GM23338 (cell line): ENCODE measurements around the gene LRRC3. TPM values are rescaled to one million over a fixed set of nuclear protein-coding genes. Genes with fewer than 3 reads are reported as not detected.

ENCODE experiments used
- ATAC-seq: fragments of 200-7000 bp; cut with Tn5 transposase; 3 replicates; pipeline ENCODE4 v1.9.1; 2020
- DNase-seq: peaks from one replicate; pipeline ENCODE4 v3.0.0-alpha.2; 2015; ENCODE audit warnings: low spot score
- H2AFZ ChIP-seq: fragments of 200-600 bp; sonication (generic); 2 replicates; pipeline ENCODE4 v1.8.0; 2016; ENCODE audit warnings: antibody characterized with exemption, mild to moderate bottlenecking, moderate library complexity
- H3F3A ChIP-seq: fragments of 200-600 bp; sonication (generic); replicated peaks from 2 replicates; pipeline ENCODE4 v1.8.0; 2017; ENCODE audit warnings: antibody characterized with exemption, mixed run types, low read depth
- H3K27ac ChIP-seq: fragments of 200-600 bp; sonication (generic); 2 replicates; pipeline ENCODE4 v1.6.1; 2016; ENCODE audit warnings: low read depth
- H3K27me3 ChIP-seq: fragments of 200-600 bp; sonication (generic); 2 replicates; pipeline ENCODE4 v1.8.0; 2016; ENCODE audit warnings: mild to moderate bottlenecking, mixed run types, moderate library complexity; ENCODE audit not compliant: insufficient read depth
- H3K36me3 ChIP-seq: fragments of 200-600 bp; sonication (generic); 2 replicates; pipeline ENCODE4 v1.8.0; 2016; ENCODE audit warnings: mild to moderate bottlenecking; ENCODE audit not compliant: insufficient read depth
- H3K4me1 ChIP-seq: fragments of 200-600 bp; sonication (generic); 2 replicates; pipeline ENCODE4 v1.8.0; 2016; ENCODE audit warnings: mild to moderate bottlenecking, moderate library complexity; ENCODE audit not compliant: insufficient read depth
- H3K4me2 ChIP-seq: fragments of 200-600 bp; sonication (generic); 2 replicates; pipeline ENCODE4 v1.7.1; 2017; ENCODE audit warnings: mixed run types
- H3K4me3 ChIP-seq: fragments of 200-600 bp; sonication (generic); 2 replicates; pipeline ENCODE4 v1.6.1; 2016; ENCODE audit warnings: mixed run types
- H3K79me2 ChIP-seq: fragments of 200-600 bp; sonication (generic); replicated peaks from 2 replicates; pipeline ENCODE4 v1.8.0; 2017; ENCODE audit warnings: mild to moderate bottlenecking; ENCODE audit not compliant: insufficient read depth
- H3K9me2 ChIP-seq: fragments of 200-600 bp; sonication (generic); 2 replicates; pipeline ENCODE4 v1.8.0; 2017; ENCODE audit not compliant: insufficient read depth
- H4K20me1 ChIP-seq: fragments of 200-600 bp; sonication (generic); replicated peaks from 2 replicates; pipeline ENCODE4 v1.8.0; 2017; ENCODE audit warnings: mild to moderate bottlenecking; ENCODE audit not compliant: insufficient read depth
- H3K27ac Mint-ChIP-seq: 2 replicates; pipeline ENCODE4 v1.8.0; 2020; ENCODE audit warnings: inconsistent platforms, mild to moderate bottlenecking, moderate library complexity, mixed read lengths
- H3K27me3 Mint-ChIP-seq: 3 replicates; pipeline ENCODE4 v1.8.0; 2022; ENCODE audit warnings: low read depth, mild to moderate bottlenecking, moderate library complexity, mixed read lengths, inconsistent platforms; ENCODE audit not compliant: insufficient read depth, poor library complexity
- H3K36me3 Mint-ChIP-seq: 3 replicates; pipeline ENCODE4 v1.8.0; 2021; ENCODE audit warnings: low read depth, mild to moderate bottlenecking, inconsistent platforms, moderate library complexity, mixed read lengths
- H3K4me1 Mint-ChIP-seq: 3 replicates; pipeline ENCODE4 v1.8.0; 2020; ENCODE audit warnings: mild to moderate bottlenecking, inconsistent platforms, mixed read lengths
- H3K4me3 Mint-ChIP-seq: 3 replicates; pipeline ENCODE4 v1.8.0; 2021; ENCODE audit warnings: moderate library complexity, mild to moderate bottlenecking, inconsistent platforms, mixed read lengths
- H3K9me3 Mint-ChIP-seq: 3 replicates; pipeline ENCODE4 v1.8.0; 2020; ENCODE audit warnings: moderate library complexity, mild to moderate bottlenecking, inconsistent platforms, mixed read lengths
- CTCF ChIP-seq, 2 experiments: fragments of 200-600 bp in 1 of 2; sonication (generic) in 1 of 2; conservative IDR thresholded peaks; 2 replicates each; pipeline versions ENCODE4 v1.5.1 to v1.6.1; 2016 to 2017; ENCODE audit warnings: antibody characterized with exemption in 2 of 2, low read depth in 2 of 2, mild to moderate bottlenecking in 2 of 2, moderate library complexity in 1 of 2
- ETS1 ChIP-seq: IDR thresholded peaks from 2 replicates; pipeline ENCODE4 v1.6.1; 2016; ENCODE audit warnings: antibody characterized with exemption
- EZH2 ChIP-seq: fragments of 200-600 bp; sonication (generic); IDR thresholded peaks from one replicate; pipeline ENCODE4 v1.8.0; 2017; ENCODE audit warnings: antibody characterized with exemption, mild to moderate bottlenecking, low read depth; ENCODE audit not compliant: unreplicated experiment
- EZH2phosphoT487 ChIP-seq: fragments of 200-600 bp; sonication (generic); IDR thresholded peaks from one replicate; pipeline ENCODE4 v1.8.1; 2018; ENCODE audit warnings: antibody characterized with exemption; ENCODE audit not compliant: unreplicated experiment
- JUNB ChIP-seq: IDR thresholded peaks from one replicate; pipeline ENCODE4 v1.6.1; 2016; ENCODE audit warnings: antibody characterized with exemption; ENCODE audit not compliant: unreplicated experiment
- NANOG ChIP-seq: IDR thresholded peaks from 2 replicates; pipeline ENCODE4 v1.6.1; 2016; ENCODE audit warnings: antibody characterized with exemption, borderline replicate concordance
- POLR2AphosphoS5 ChIP-seq: IDR thresholded peaks from 2 replicates; pipeline ENCODE4 v1.6.1; 2016; ENCODE audit warnings: antibody characterized with exemption, low read depth
- REST ChIP-seq: IDR thresholded peaks from one replicate; pipeline ENCODE4 v1.6.1; 2018; ENCODE audit warnings: antibody characterized with exemption; ENCODE audit not compliant: unreplicated experiment
- STAT1 ChIP-seq: IDR thresholded peaks from one replicate; pipeline ENCODE4 v1.6.1; 2016; ENCODE audit warnings: antibody characterized with exemption; ENCODE audit not compliant: unreplicated experiment
- ZNF114 ChIP-seq: fragments of 250-450 bp; sonication (Bioruptor Pico); IDR thresholded peaks from 2 replicates; pipeline ENCODE4 v1.5.0; 2020; ENCODE audit warnings: mild to moderate bottlenecking, moderate library complexity
- ZNF331 ChIP-seq: fragments of 250-450 bp; sonication (Bioruptor Pico); IDR thresholded peaks from 2 replicates; pipeline ENCODE4 v1.5.0; 2020; ENCODE audit warnings: low read depth, mild to moderate bottlenecking, moderate library complexity
- polyA plus RNA-seq: library from polyadenylated mRNA; unstranded; fragments of >200 nt; fragmentation: Nextera tagmentation; extraction: Ambion mirVana; gene quantifications from 2 replicates; pipeline ENCODE4 v1.2.1, GENCODE V29; 2016
- total RNA-seq: library from RNA; depleted of rRNA; stranded (reverse); fragments of >200 nt; shearing (Covaris generic); gene quantifications from 2 replicates; pipeline ENCODE4 v1.2.3, GENCODE V29; 2014

Gene LRRC3
- total and polyA plus RNA-seq, 2 experiments from 2014 or later: 0.95 to 6.8 TPM

GRCh38 chr21:44484498-44485253 is 29.4 kb downstream of the LRRC3 start:
- Histone ChIP-seq H3K9me2 (no peaks in the 10 kb centered on the region), H3K27ac (no peak overlapping the region), H3K36me3 (no peaks in the 10 kb centered on the region), H2AFZ (peak overlapping the region; percentile 61), H4K20me1 (no peaks in the 10 kb centered on the region; the same call in 1 of the 2 replicates), H3K79me2 (peaks cover 24% of the 10 kb centered on the region), H3K27me3 (no peaks in the 10 kb centered on the region), H3K4me3 (no peak overlapping the region; the same call in 1 of the 2 replicates), H3K4me1 (peaks cover 6% of the 10 kb centered on the region; the same call in 1 of the 2 replicates), H3F3A (no peaks in the 10 kb centered on the region), H3K4me2 (0 out of 2 replicates have a peak overlapping the region, but pooled peaks have one; percentile 84)
- peaks cover 5% of the 10 kb centered on the region; the same call in 2 of the 3 replicates for H3K36me3 Mint-ChIP-seq
- TF ChIP-seq ZNF114 (CRISPR knock-in tag) (no peak), STAT1 (no peak), ETS1 (no peak), NANOG (no peak), ZNF331 (CRISPR knock-in tag) (no peak), JUNB (no peak), REST (no peak), EZH2phosphoT487 (no peak), EZH2 (no peak), CTCF (conservative IDR thresholded peaks at IDR 0.05; ENCODE audit: low read depth in 2 of 2) (no peak), POLR2AphosphoS5 (no peak)
- H3K27me3 Mint-ChIP-seq: peaks cover 4% of the 10 kb centered on the region
- peaks cover 8% of the 10 kb centered on the region; the same call in 2 of the 3 replicates for H3K9me3 Mint-ChIP-seq
- H3K27ac Mint-ChIP-seq: no peak overlapping the region
- H3K4me1 Mint-ChIP-seq: peaks cover 14% of the 10 kb centered on the region
- H3K4me3 Mint-ChIP-seq: peak overlapping the region; percentile 72; the same call in 2 of the 3 replicates
- ATAC-seq: no peak; the same call in 2 of the 3 replicates
- DNase-seq: no peak
